PC-3 (cell line): ENCODE measurements around the gene ACTR3C.

Experiments used
- CTCF ChIP-seq: fragments of 300-600 bp; sonication (generic); conservative IDR thresholded peaks from 2 replicates; pipeline ENCODE4 v1.5.1; 2017; ENCODE audit warnings: antibody characterized with exemption, low read depth, mild to moderate bottlenecking, low read length
- EZH2 ChIP-seq: fragments of 300-600 bp; sonication (generic); IDR thresholded peaks from one replicate; pipeline ENCODE4 v1.6.1; 2017; ENCODE audit warnings: antibody characterized with exemption, mild to moderate bottlenecking, low read length; ENCODE audit not compliant: unreplicated experiment
- EZH2phosphoT487 ChIP-seq: fragments of 300-600 bp; sonication (generic); IDR thresholded peaks from 2 replicates; pipeline ENCODE4 v1.6.1; 2018; ENCODE audit warnings: mild to moderate bottlenecking, antibody characterized with exemption, low read length, borderline replicate concordance

- no peak for TF ChIP-seq CTCF
- TF ChIP-seq EZH2, result no peak
- no peak for TF ChIP-seq EZH2phosphoT487
These were observed 35.1 kb upstream of the ACTR3C start for GRCh38 chr7:150358433-150358832.
